ENCODE results near the gene SPATA1.

Gene SPATA1

DNA sequence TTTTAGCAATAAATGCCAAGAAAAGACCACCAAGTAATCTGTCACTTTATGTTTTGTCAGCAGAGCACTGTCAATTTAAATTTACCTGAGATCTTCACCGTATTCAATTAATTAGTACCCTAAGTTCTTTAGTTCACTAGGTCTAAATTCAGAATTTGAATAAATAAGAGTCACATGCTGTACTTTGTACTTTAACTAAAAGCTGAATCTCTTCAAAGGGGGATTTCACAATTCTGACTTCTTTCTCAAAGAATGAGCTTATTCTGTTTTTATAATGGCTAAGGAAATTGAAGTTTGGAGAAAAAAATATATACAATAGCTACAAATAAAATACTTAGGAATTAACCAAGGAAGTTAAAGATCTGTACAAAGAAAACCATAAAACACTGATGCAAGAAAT lies 2.3 kb downstream of the SPATA1 start:
- no peak for DNase-seq (ENCODE audit: low spot score)

DNA sequence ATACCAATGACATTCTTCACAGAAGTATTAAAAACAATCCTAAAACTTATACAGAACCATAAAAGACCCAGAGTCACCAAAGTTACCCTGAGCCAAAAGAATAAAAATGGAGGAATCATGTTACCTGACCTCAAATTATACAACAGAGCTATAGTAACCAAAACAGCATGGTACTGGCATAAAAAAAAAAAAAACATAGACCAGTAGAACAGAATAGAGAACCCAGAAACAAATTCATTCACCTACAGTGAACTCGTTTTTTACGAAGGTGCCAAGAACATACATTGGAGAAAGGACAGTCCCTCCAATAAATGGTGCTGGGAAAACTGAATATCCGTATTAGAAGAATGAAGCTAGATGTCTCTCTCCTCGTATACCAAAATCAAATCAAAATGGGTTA lies 2.8 kb downstream of the SPATA1 start:
- no peak for DNase-seq (ENCODE audit: low spot score)

DNA sequence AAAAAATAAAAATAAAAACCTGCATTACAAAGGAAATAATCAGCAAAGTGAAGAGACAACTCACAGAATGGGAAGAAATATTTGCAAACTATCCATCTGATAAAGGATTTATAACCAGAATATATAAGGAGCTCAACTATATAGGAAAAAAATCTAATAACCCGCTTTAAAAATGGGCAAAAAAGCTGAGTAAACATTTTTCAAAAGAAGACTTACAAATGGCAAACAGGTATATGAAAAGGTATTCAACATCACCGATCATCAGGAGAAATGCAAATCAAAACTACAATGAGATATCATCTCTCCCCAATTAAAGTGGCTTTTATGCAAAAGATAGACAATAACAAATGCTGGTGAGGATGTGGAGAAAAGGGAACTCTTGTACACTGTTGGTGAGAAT lies 4.0 kb downstream of the SPATA1 start:
- no peak for DNase-seq (ENCODE audit: low spot score)

DNA sequence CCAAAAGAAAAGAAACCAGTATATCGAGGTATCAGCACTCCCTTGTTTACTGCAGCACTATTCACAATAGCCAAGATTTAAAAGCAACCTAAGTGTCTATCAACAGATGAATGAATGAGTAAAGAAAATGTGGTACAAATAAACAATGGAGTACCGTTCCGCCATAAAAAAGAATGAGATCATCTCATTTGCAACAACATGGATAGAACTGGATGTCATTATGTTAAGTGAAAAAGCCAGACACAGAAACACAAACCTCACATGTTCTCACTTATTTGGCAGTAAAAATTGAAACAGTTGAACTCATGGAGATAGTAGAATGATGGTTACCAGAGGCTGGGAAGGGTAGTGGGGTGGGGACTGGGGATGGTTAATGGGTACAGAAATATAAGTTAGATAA lies 4.5 kb downstream of the SPATA1 start:
- DNase-seq (ENCODE audit: low spot score), result no peak

DNA sequence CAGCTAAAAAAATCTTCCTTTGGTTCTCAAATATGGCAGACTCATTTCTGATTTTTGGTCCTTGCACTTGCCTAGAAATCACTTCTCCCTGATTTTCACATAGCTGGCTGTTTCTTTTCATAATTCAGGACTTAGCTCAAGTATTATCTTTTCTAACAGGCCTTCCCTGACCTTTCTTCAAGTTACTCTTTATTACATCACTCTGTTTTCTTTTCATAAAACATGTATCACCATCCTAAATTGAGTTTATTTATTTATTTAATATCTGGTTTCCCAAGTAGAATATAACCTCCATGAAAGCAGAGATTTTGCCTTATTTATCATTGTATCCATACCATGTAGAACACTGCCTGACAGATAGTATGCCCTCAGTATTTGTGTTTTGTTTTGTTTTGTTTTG lies 18.4 kb downstream of the SPATA1 start:
- DNase-seq (ENCODE audit: low spot score), result no peak

DNA sequence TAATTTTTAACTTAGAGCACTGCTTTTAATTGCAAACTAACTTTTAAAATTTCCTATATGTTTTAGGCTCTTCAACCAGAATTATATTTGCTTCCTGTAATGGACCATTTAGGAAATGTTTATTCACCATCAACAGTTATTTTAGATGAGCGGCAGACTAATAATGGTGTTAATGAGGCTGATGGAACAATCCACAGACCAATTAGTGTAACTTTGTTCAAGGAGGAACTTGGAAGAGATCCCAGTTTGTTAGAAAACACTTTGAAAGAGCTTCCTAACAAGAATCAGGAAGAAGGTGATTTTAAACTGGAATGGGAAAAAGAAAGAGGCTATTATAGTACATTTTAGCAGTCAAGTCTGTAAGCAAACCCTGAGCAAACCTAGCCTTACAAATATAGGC lies 19.6 kb downstream of the SPATA1 start:
- DNase-seq (ENCODE audit: low spot score), result no peak

- no peak for DNase-seq (ENCODE audit: low spot score)
Measured at GRCh38 chr1:84538599-84538998, 32.4 kb downstream of the SPATA1 start.

- no peak for DNase-seq (ENCODE audit: low spot score)
Measured at GRCh38 chr1:84539972-84540371, 33.8 kb downstream of the SPATA1 start.

- no peak for DNase-seq (ENCODE audit: low spot score)
Measured at GRCh38 chr1:84540759-84541158, 34.6 kb downstream of the SPATA1 start.

DNA sequence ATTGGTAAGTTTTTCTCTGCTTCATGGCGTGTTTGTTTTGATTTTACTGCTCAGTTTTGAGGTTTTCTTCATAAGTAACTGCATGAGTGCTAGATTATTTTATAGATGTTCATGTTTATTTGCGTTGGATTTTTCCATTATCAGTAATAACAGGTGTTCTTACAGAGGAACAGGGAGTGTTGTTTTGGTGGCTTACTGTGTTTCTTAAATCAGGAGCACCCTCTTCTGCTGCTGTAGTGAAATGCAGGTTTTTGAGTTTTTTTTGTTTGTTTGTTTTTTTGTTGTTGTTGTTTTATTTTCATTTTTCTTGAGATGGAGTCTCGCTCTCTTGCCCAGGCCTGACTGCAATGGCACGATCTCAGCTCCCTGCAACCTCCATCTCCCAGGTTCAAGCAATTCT lies 35.5 kb downstream of the SPATA1 start:
- DNase-seq (ENCODE audit: low spot score), result peak; percentile 41

DNA sequence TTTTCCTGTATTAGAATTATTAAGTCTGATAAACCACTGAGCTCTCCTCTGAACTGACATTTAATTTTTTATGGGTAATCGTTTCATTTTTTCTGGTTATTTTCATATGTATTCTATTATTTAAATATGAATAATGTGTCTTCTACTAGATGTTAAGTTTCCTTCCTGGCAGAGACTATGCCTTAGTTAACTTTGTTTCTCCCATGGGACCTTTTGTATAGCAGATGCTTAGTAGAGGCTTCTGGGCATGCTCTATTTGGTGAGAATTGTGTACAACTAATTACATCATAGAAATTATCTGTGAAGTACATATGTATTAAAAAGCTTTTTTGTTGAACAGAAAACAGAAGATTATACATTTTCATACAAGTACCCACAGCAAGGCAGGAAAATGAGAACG lies 44.6 kb downstream of the SPATA1 start:
- DNase-seq (ENCODE audit: low spot score), result no peak

DNA sequence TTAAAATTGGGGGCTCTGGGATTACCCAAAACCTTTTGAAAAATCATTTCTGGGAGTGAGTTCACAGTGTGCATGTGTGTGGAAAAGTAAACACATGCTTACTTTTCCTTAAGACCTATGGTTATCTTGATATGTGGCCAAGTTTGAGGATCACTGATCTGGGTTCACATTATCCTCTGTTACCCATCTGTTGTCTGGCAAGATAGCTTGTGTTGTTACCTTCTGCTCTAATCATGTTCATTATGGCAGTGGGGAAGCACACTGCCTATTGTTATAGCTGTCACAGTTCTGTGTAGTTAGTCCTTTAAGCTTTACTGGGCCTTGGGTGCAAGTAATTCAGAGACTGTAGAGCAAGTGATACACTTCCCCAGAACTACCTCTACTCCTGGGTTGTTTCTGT lies 63.0 kb downstream of the SPATA1 start:
- DNase-seq (ENCODE audit: low spot score), result no peak

GRCh38 chr1:84570436-84571149 lies 64.4 kb downstream of the SPATA1 start:
- DNase-seq (ENCODE audit: low spot score), result no peak

- DNase-seq (ENCODE audit: low spot score), result no peak
Measured at GRCh38 chr1:84571150-84571535, 65.0 kb downstream of the SPATA1 start.

- DNase-seq (ENCODE audit: low spot score), result peak; percentile 15
Measured at GRCh38 chr1:84573481-84573966, 67.3 kb downstream of the SPATA1 start.

DNA sequence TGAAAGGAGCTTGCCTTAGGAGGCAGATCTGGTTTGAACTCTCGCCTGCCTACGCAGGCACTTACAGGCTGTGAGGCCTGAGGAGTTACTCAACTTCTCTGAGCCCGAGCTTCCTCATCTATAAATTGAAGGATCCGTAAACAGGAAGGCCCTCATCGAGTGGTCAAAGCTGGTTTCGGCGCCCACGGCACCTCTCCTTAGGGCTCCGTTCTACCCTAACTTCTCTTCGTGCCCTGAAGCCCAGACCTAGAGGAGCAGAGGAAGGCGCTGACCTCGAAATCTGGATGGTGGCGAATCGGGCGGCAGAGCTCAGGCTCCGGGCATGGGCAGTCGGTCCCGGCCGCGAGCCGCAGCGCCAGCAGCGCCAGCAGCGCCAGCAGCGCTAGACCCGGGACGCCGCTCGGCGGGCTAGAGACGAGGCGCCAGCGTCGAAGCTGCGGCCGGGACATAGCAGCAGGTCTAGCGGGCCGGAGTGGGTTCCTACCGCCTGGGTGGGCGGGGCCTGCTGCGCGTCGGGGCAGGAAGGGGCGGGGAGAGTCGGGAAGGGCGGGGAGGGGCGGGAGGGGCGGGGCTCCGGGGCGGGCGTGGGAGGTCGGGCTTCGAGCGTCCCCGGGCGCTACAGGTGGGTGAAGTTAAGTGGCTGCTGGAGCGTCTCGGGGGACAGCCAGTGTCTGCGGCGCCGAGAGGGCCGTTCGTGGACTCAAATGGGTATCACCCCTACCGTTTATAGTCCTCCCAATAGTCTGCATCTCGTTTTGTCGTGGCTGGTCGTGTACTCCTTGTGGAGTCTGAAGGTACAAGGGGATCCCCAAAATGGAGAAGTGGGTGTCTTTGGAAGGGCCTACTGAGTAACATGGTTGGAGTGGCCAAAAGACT lies 68.0 kb downstream of the SPATA1 start, which contains the start of gene CTBS:
TSS of gene CTBS (minus strand) at position 474 of the 876 bp plus-strand sequence. CDS start at position 449, 25 bp downstream.
- DNase-seq (ENCODE audit: low spot score), result peak; percentile 90

DNA sequence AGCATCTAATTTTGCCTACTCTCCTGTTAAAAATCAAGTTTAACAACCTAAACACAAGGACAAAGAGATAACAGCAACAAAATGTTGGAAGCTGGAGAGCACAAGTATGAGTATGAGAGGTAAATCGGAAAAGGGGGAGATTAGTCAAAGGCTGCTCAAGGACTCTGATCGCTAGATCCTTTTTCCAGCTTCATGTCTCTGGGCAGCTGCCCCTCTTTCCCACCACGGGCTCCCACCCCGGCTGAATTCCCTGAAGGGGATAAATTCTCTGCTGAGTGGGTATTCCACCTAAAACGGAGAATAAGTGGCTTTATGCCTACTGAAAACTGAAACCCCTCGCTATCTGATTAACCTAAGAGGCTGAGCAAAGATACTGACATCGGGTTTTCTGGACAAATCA lies 68.8 kb downstream of the SPATA1 start:
- no peak for DNase-seq (ENCODE audit: low spot score)

GRCh38 chr1:84581648-84582047 lies 75.5 kb downstream of the SPATA1 start:
- no peak for DNase-seq (ENCODE audit: low spot score)

DNA sequence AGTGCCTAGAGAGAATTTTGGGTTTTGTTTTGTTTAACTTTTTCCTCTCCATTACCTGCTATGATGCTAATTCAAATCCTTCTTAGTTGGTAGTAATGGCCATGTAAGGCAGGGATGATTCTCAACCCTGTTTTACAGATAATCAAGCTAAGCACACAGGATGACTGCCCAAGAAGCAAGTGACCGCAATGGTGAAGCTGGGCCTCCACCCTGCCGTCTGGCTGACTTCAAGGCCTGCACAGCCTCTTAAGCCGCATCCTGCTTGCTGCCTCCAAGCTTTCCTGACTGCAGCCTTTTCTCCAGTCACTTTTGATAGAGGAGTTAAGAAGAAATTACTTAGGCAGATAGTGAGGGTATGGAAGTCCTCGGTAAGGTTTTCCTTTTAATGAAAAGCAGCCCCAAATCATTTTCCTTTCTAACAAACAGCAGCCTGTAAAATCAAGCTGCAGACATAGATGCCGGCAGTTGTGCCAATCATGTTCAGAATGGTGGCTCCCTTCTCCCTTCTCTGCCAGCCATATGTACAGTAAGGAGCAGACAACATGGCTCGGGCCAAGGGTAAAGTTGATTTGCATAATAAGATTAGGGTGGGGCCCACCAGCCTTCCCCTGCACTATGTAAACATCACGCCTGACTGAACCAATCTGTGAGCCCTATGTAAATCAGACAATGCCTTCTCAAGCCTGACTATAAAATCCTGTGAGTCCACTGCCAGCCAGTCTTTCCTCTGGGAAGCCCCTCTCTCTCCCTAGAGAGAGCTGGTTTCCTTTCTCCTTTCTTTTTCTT lies 76.8 kb downstream of the SPATA1 start:
- DNase-seq (ENCODE audit: low spot score), result no peak

- no peak for DNase-seq (ENCODE audit: low spot score)
Measured at GRCh38 chr1:84583648-84584047, 77.5 kb downstream of the SPATA1 start.

DNA sequence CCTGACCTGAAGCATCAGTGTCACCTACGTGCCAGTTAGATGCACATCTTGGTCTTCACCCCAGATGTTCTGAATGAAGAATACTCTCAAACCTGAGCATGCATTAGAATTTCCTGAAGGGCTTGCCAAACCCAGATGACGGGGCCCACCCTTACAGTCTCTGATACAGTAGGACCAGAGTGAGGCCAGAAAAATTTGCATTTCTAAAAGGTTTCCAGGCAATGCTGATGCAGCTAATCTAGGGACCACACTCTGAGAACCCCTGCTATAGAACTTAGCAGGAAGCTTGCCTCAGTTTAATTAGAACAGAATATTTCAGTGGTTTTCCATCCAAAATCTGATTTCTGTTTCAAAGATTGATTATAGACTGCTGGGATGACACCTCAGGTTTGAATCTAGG lies 77.9 kb downstream of the SPATA1 start:
- no peak for DNase-seq (ENCODE audit: low spot score)

GRCh38 chr1:84585803-84586202 lies 79.6 kb downstream of the SPATA1 start:
- no peak for DNase-seq (ENCODE audit: low spot score)

Data from hematopoietic multipotent progenitor cell treated with erythropoietin and hydrocortisone succinate and interleukin-3 and kit ligand, for 15 days (in vitro differentiated cells).